Endothelial cell of umbilical vein (primary cell): Measurements from ENCODE around the gene MACROD2. TPM values are rescaled to one million over a fixed set of nuclear protein-coding genes. Genes with fewer than 3 reads are reported as not detected.

ENCODE experiments used
- BruUV-seq: library from RNA; stranded (reverse); fragments of 400-500 nt; replicated peaks from 2 replicates; lab custom pipeline; 2021; lab: Mats Ljungman, UMichigan
- CTCF ChIA-PET: fragments of 300-600, 350-600 bp; sonication (Branson Sonifier 250); formaldehyde crosslinking; loops from one replicate; lab custom pipeline; 2021; ENCODE audit warnings: antibody characterized with exemption, inconsistent platforms; lab: Charles Lee
- POLR2A ChIA-PET: fragments of 300-600, 350-600 bp; sonication (Branson Sonifier 250); formaldehyde crosslinking; loops from one replicate; lab custom pipeline; 2021; ENCODE audit warnings: antibody characterized with exemption, inconsistent platforms; lab: Charles Lee
- DNase-seq: peaks from one replicate; pipeline ENCODE4 v3.0.0-alpha.2; 2011; ENCODE audit warnings: low read depth, low spot score
- FAIRE-seq: peaks from 2 replicates; lab custom pipeline; 2011; peaks lifted over from hg19 to GRCh38; lab: Jason Lieb, UNC
- H2AFZ ChIP-seq: 2 replicates; pipeline ENCODE4 v1.6.0; 2012; ENCODE audit warnings: low read depth, low read length, control low read depth, inconsistent platforms
- H3K27ac ChIP-seq: 2 replicates; pipeline ENCODE4 v1.5.1; 2011; ENCODE audit warnings: low read depth, mild to moderate bottlenecking, control low read depth, low read length, moderate library complexity; ENCODE audit not compliant: insufficient read depth
- H3K27me3 ChIP-seq, 2 experiments: 2 replicates each; pipeline versions ENCODE4 v1.6.0 to v1.6.1; 2011; ENCODE audit warnings: low read length in 2 of 2, mixed read lengths in 1 of 2; ENCODE audit not compliant: control insufficient read depth in 2 of 2, insufficient read depth in 2 of 2
- H3K36me3 ChIP-seq, 2 experiments: 2 replicates in 1 of 2; 3 replicates in 1 of 2; pipeline ENCODE4 v1.5.1; 2011; ENCODE audit warnings: low read length in 2 of 2, mild to moderate bottlenecking in 1 of 2, moderate library complexity in 1 of 2; ENCODE audit not compliant: control insufficient read depth in 2 of 2, insufficient read depth in 2 of 2; ENCODE audit errors: extremely low read depth in 1 of 2
- H3K4me1 ChIP-seq: 3 replicates; pipeline ENCODE4 v1.5.1; 2011; ENCODE audit warnings: mild to moderate bottlenecking, low read length; ENCODE audit not compliant: control insufficient read depth, insufficient read depth; ENCODE audit errors: extremely low read depth
- H3K4me2 ChIP-seq: 2 replicates; pipeline ENCODE4 v1.6.1; 2011; ENCODE audit warnings: low read length, control low read depth, mixed read lengths; ENCODE audit not compliant: insufficient read depth
- H3K4me3 ChIP-seq, 3 experiments: fragments of 200-600 bp in 1 of 3; sonication (generic), shearing (Covaris generic) in 1 of 3; replicated peaks in 1 of 3; 2 replicates each; pipeline ENCODE4 v1.5.1; 2011 to 2016; ENCODE audit warnings: control low read depth in 3 of 3, low read length in 3 of 3, mild to moderate bottlenecking in 2 of 3, inconsistent platforms in 1 of 3, low read depth in 1 of 3, moderate library complexity in 1 of 3; ENCODE audit not compliant: insufficient read depth in 1 of 3
- H3K79me2 ChIP-seq: 2 replicates; pipeline ENCODE4 v1.6.0; 2012; ENCODE audit warnings: low read length, inconsistent platforms; ENCODE audit not compliant: control insufficient read depth, insufficient read depth
- H3K9ac ChIP-seq: replicated peaks from 2 replicates; pipeline ENCODE3; 2011; ENCODE audit warnings: low read length, control low read depth; ENCODE audit not compliant: insufficient read depth; ENCODE audit errors: extremely low read depth
- H3K9me1 ChIP-seq: replicated peaks from 3 replicates; pipeline ENCODE4 v1.6.0; 2011; ENCODE audit warnings: mild to moderate bottlenecking, low read length; ENCODE audit not compliant: control insufficient read depth, insufficient read depth; ENCODE audit errors: extremely low read depth
- H3K9me3 ChIP-seq: replicated peaks from 2 replicates; pipeline ENCODE4 v1.5.1; 2012; ENCODE audit warnings: low read length, inconsistent platforms; ENCODE audit not compliant: control insufficient read depth, insufficient read depth
- H4K20me1 ChIP-seq: replicated peaks from 2 replicates; pipeline ENCODE3; 2011; ENCODE audit warnings: mild to moderate bottlenecking, low read length; ENCODE audit not compliant: control insufficient read depth, insufficient read depth; ENCODE audit errors: extremely low read depth
- EZH2 ChIP-seq: IDR thresholded peaks from 2 replicates; pipeline ENCODE4 v1.6.1; 2012; ENCODE audit warnings: borderline replicate concordance, low read depth, mild to moderate bottlenecking, moderate library complexity, low read length, inconsistent platforms; ENCODE audit not compliant: severe bottlenecking
- FOS ChIP-seq: IDR thresholded peaks from 2 replicates; pipeline ENCODE4 v1.6.1; 2011; ENCODE audit warnings: mild to moderate bottlenecking, low read length, moderate library complexity, borderline replicate concordance; ENCODE audit not compliant: insufficient read depth
- GATA2 ChIP-seq: IDR thresholded peaks from 2 replicates; pipeline ENCODE4 v1.7.0; 2011; ENCODE audit warnings: low read depth, mild to moderate bottlenecking, moderate library complexity, mixed read lengths, low read length; ENCODE audit not compliant: insufficient read length, insufficient read depth
- JUN ChIP-seq: IDR thresholded peaks from 2 replicates; pipeline ENCODE4 v1.6.1; 2011; ENCODE audit warnings: borderline replicate concordance, low read depth; ENCODE audit not compliant: insufficient read length, insufficient read depth
- MYC ChIP-seq: IDR thresholded peaks from one replicate; pipeline ENCODE4 v1.6.1; 2011; ENCODE audit warnings: mild to moderate bottlenecking, low read depth, low read length
- POLR2A ChIP-seq: IDR thresholded peaks from 2 replicates; pipeline ENCODE4 v1.6.1; 2012; ENCODE audit warnings: low read depth, mild to moderate bottlenecking, control low read depth, low read length
- POLR2AphosphoS5 ChIP-seq: IDR thresholded peaks from 2 replicates; pipeline ENCODE4 v1.6.1; 2012; ENCODE audit warnings: low read depth, mild to moderate bottlenecking, control low read depth, low read length, moderate library complexity; ENCODE audit not compliant: insufficient read depth
- dilution Hi-C: fragments of 300-500 bp; cut with MboI; formaldehyde crosslinking; loops from one replicate; pipeline ENCODE4 v1.15.0; 2019; ENCODE audit warnings: low sequenced_read_pairs; ENCODE audit not compliant: extremely low pct_ligation_motif_present
- intact Hi-C: fragments of 100-400 bp; cut with micrococcal nuclease; formaldehyde crosslinking; loops from one replicate; pipeline ENCODE4 v1.10.0; 2022
- polyA plus RNA-seq, 4 experiments: library from polyadenylated mRNA; depleted of rRNA in 3 of 4; stranded (reverse) in 3 of 4; unstranded in 1 of 4; fragments of >200 nt; gene quantifications; 2 replicates each; pipeline versions ENCODE4 v1.2.1 to v1.2.3, GENCODE V29; 2011 to 2012; ENCODE audit warnings: missing spikeins in 1 of 4
- total RNA-seq: library from RNA; stranded (reverse); gene quantifications from 2 replicates; pipeline ENCODE4 v1.2.3, GENCODE V29; 2021
- TF ChIP-seq, protein P1 (sequence below), 2 donors: IDR thresholded peaks; 1 replicate in 1 of 2; 2 replicates in 1 of 2; pipeline ENCODE4 v1.5.1; 2011; ENCODE audit warnings: low read length in 2 of 2, mild to moderate bottlenecking in 2 of 2, moderate library complexity in 2 of 2, control low read depth in 1 of 2, inconsistent platforms in 1 of 2, low read depth in 1 of 2; ENCODE audit not compliant: insufficient read depth in 1 of 2; ENCODE audit errors: extremely low read depth in 1 of 2
- TF ChIP-seq, protein P2 (sequence below): IDR thresholded peaks from 2 replicates; pipeline ENCODE4 v1.6.1; 2011; ENCODE audit not compliant: insufficient read depth, insufficient read length

MACROD2 gene
- total and polyA plus RNA-seq, 2 donors (not counting 3 experiments of a cell fraction or from before 2014, with no cell fraction given): 0.11 to 0.73 TPM

DNA sequence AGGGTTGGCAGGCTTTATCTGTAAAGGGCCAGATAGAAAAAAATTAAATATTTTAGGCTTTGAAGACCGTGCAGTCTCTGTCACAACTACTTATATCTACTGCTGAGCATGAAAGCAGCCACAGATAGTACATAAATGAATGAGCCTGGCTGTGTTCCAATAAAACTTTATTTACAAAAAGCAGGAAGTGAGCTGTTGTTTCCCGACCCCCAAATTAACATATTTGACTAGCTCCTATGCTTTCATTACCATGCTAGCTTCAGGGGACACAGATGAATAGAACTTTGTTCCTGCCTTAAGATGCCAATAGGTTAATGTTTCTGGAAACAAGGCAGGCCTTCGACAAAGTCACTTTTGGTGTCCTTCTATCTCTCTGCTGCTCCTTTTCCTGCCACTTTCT is 1400.1 kb downstream of the MACROD2 start:
- no peaks in the 10 kb centered on the region for H4K20me1 ChIP-seq
- FAIRE-seq (no peak), DNase-seq (no peak)
- dilution Hi-C loops (no loop called here), intact Hi-C loops (no loop called here)
- H3K36me3 ChIP-seq: no peaks in the 10 kb centered on the region
- H3K27ac ChIP-seq: no peak overlapping the region
- no peaks in the 10 kb centered on the region for H3K4me1 ChIP-seq
- H3K9ac ChIP-seq: no peak overlapping the region
- TF ChIP-seq JUN: no peak
- TF ChIP-seq MYC: no peak
- TF ChIP-seq, protein P1, sequence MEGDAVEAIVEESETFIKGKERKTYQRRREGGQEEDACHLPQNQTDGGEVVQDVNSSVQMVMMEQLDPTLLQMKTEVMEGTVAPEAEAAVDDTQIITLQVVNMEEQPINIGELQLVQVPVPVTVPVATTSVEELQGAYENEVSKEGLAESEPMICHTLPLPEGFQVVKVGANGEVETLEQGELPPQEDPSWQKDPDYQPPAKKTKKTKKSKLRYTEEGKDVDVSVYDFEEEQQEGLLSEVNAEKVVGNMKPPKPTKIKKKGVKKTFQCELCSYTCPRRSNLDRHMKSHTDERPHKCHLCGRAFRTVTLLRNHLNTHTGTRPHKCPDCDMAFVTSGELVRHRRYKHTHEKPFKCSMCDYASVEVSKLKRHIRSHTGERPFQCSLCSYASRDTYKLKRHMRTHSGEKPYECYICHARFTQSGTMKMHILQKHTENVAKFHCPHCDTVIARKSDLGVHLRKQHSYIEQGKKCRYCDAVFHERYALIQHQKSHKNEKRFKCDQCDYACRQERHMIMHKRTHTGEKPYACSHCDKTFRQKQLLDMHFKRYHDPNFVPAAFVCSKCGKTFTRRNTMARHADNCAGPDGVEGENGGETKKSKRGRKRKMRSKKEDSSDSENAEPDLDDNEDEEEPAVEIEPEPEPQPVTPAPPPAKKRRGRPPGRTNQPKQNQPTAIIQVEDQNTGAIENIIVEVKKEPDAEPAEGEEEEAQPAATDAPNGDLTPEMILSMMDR (IDR thresholded peaks at IDR 0.05; ENCODE audit: extremely low read depth in 1 of 2, insufficient read depth in 1 of 2, low read depth in 1 of 2, low read length in 2 of 2): no peak
- TF ChIP-seq, protein P2, sequence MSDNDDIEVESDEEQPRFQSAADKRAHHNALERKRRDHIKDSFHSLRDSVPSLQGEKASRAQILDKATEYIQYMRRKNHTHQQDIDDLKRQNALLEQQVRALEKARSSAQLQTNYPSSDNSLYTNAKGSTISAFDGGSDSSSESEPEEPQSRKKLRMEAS: no peak
- no peak for TF ChIP-seq POLR2AphosphoS5
- TF ChIP-seq EZH2: no peak
- no peak for TF ChIP-seq FOS
- no peak for TF ChIP-seq POLR2A
- no peak for TF ChIP-seq GATA2
- no peaks in the 10 kb centered on the region for H3K79me2 ChIP-seq
- H3K9me1 ChIP-seq: no peaks in the 10 kb centered on the region
- POLR2A ChIA-PET: no interaction called here
- no TSS peak for BruUV-seq
- H2AFZ ChIP-seq: no peak overlapping the region
- no peak overlapping the region for H3K4me3 ChIP-seq
- no peak overlapping the region for H3K4me2 ChIP-seq
- no peaks in the 10 kb centered on the region for H3K27me3 ChIP-seq
- CTCF ChIA-PET: no interaction called here
- H3K9me3 ChIP-seq: no peaks in the 10 kb centered on the region
